Keratinocyte (primary cell): Measurements from ENCODE around the gene TNFRSF25. TPM values are rescaled to one million over a fixed set of nuclear protein-coding genes. Genes with fewer than 3 reads are reported as not detected.

ENCODE experiments used
- DNase-seq: peaks from one replicate; pipeline ENCODE4 v3.0.0-alpha.2; 2011; ENCODE audit warnings: low read depth, missing footprints, low spot score
- FAIRE-seq: peaks from 2 replicates; lab custom pipeline; 2011; peaks lifted over from hg19 to GRCh38; lab: Jason Lieb, UNC
- H2AFZ ChIP-seq: 2 replicates; pipeline ENCODE4 v1.6.0; 2012; ENCODE audit warnings: low read length, control low read depth, inconsistent platforms; ENCODE audit not compliant: control insufficient read depth
- H3K27ac ChIP-seq: 2 replicates; pipeline ENCODE4 v1.5.1; 2011; ENCODE audit warnings: low read length; ENCODE audit not compliant: control insufficient read depth, insufficient read depth
- H3K27me3 ChIP-seq: 3 replicates; pipeline ENCODE4 v1.6.0; 2011; ENCODE audit warnings: low read length; ENCODE audit not compliant: control insufficient read depth, insufficient read depth; ENCODE audit errors: extremely low read depth
- H3K36me3 ChIP-seq, 2 experiments: 2 replicates in 1 of 2; 3 replicates in 1 of 2; pipeline ENCODE4 v1.5.1; 2011; ENCODE audit warnings: low read length in 2 of 2, mild to moderate bottlenecking in 1 of 2; ENCODE audit not compliant: control insufficient read depth in 2 of 2, insufficient read depth in 2 of 2; ENCODE audit errors: extremely low read depth in 1 of 2
- H3K4me1 ChIP-seq: 3 replicates; pipeline ENCODE4 v1.5.1; 2011; ENCODE audit warnings: low read length; ENCODE audit not compliant: control insufficient read depth, insufficient read depth; ENCODE audit errors: extremely low read depth
- H3K4me2 ChIP-seq: 3 replicates; pipeline ENCODE4 v1.6.0; 2011; ENCODE audit warnings: low read depth, low read length; ENCODE audit not compliant: control insufficient read depth, insufficient read depth; ENCODE audit errors: extremely low read depth
- H3K4me3 ChIP-seq, 3 experiments: fragments of 200-600 bp in 1 of 3; sonication (generic) in 1 of 3; 2 replicates in 2 of 3; 3 replicates in 1 of 3; pipeline ENCODE4 v1.5.1; 2011 to 2016; ENCODE audit warnings: low read length in 3 of 3, mild to moderate bottlenecking in 3 of 3, control low read depth in 2 of 3, inconsistent platforms in 1 of 3, low read depth in 1 of 3, mixed read lengths in 1 of 3, mixed run types in 1 of 3, moderate library complexity in 1 of 3; ENCODE audit not compliant: control insufficient read depth in 2 of 3, insufficient read depth in 2 of 3; ENCODE audit errors: extremely low read depth in 1 of 3
- H3K79me2 ChIP-seq: 2 replicates; pipeline ENCODE4 v1.6.0; 2012; ENCODE audit warnings: low read length; ENCODE audit not compliant: control insufficient read depth, insufficient read depth
- H3K9ac ChIP-seq: 3 replicates; pipeline ENCODE4 v1.6.0; 2011; ENCODE audit warnings: low read length; ENCODE audit not compliant: control insufficient read depth, insufficient read depth; ENCODE audit errors: extremely low read depth
- H3K9me1 ChIP-seq: 3 replicates; pipeline ENCODE4 v1.6.0; 2011; ENCODE audit warnings: low read length; ENCODE audit not compliant: control insufficient read depth, insufficient read depth; ENCODE audit errors: extremely low read depth
- H3K9me3 ChIP-seq: 2 replicates; pipeline ENCODE4 v1.5.1; 2012; ENCODE audit warnings: low read depth, low read length; ENCODE audit not compliant: control insufficient read depth
- H4K20me1 ChIP-seq: 3 replicates; pipeline ENCODE4 v1.6.0; 2011; ENCODE audit warnings: low read length; ENCODE audit not compliant: control insufficient read depth, insufficient read depth; ENCODE audit errors: extremely low read depth
- EZH2 ChIP-seq: IDR thresholded peaks from one replicate; pipeline ENCODE4 v1.6.1; 2012; ENCODE audit warnings: inconsistent platforms, mild to moderate bottlenecking, low read length, moderate library complexity
- dilution Hi-C: fragments of 300-500 bp; cut with MboI; formaldehyde crosslinking; loops from one replicate; pipeline ENCODE4 v1.7.0; 2020; ENCODE audit warnings: low sequenced_read_pairs; ENCODE audit not compliant: extremely low pct_ligation_motif_present
- polyA plus RNA-seq, 5 experiments: library from polyadenylated mRNA; depleted of rRNA in 3 of 5; stranded (reverse) in 3 of 5; stranded (forward) in 1 of 5; unstranded in 1 of 5; fragments of >200 nt; gene quantifications; 1 replicate in 1 of 5; 2 replicates in 3 of 5; 3 replicates in 1 of 5; pipeline versions ENCODE4 v1.2.1 to v1.2.3, GENCODE V29; 2011 to 2012; ENCODE audit warnings: missing spikeins in 2 of 5, low read depth in 1 of 5, low replicate concordance in 1 of 5
- TF ChIP-seq, protein P1 (sequence below), 3 experiments: IDR thresholded peaks in 1 of 3; conservative IDR thresholded peaks in 1 of 3; optimal IDR thresholded peaks in 1 of 3; 2 replicates in 2 of 3; 3 replicates in 1 of 3; pipeline versions ENCODE3 to v1.5.1; 2011; ENCODE audit warnings: low read length in 3 of 3, mild to moderate bottlenecking in 3 of 3, moderate library complexity in 2 of 3, control low read depth in 1 of 3, inconsistent platforms in 1 of 3; ENCODE audit not compliant: insufficient read depth in 2 of 3; ENCODE audit errors: extremely low read depth in 1 of 3

TNFRSF25 gene
- polyA plus RNA-seq, 1 donor (not counting 4 experiments of a cell fraction or from before 2014, with no cell fraction given): 12.4 TPM

DNA sequence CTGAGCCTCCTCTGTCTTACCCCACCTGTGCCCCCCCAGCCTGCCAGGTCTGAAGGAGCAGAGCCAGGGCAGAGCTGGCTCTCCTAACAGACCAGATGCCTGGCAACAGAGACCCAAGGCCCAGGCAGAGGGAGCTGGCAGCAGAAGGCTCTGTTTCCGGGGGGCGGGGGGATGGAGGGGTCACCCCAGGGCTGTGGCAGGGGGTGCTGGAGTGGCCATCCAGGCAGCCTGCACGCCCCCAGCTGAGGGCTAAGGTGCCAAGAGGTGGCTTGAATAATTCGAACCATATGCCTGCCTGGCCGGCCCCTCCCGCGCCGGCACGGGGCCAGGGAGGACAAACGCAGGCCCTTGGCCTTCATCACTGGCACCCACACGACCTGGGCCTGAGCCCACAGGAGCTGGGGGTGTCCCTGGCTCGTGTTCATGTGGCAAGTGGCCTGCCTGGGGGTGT is 41.5 kb upstream of the TNFRSF25 start:
- H3K79me2 ChIP-seq: no peaks in the 10 kb centered on the region
- H3K4me1 ChIP-seq: no peaks in the 10 kb centered on the region
- dilution Hi-C loops: no loop called here
- no peak overlapping the region for H3K4me3 ChIP-seq
- H3K9me1 ChIP-seq: no peaks in the 10 kb centered on the region
- H3K4me2 ChIP-seq: no peak overlapping the region
- H2AFZ ChIP-seq: no peak overlapping the region
- H3K36me3 ChIP-seq: no peaks in the 10 kb centered on the region
- no peaks in the 10 kb centered on the region for H4K20me1 ChIP-seq
- no peak overlapping the region for H3K9ac ChIP-seq
- no peak overlapping the region for H3K27ac ChIP-seq
- FAIRE-seq (no peak), DNase-seq (no peak)
- H3K9me3 ChIP-seq: no peaks in the 10 kb centered on the region
- TF ChIP-seq, protein P1, sequence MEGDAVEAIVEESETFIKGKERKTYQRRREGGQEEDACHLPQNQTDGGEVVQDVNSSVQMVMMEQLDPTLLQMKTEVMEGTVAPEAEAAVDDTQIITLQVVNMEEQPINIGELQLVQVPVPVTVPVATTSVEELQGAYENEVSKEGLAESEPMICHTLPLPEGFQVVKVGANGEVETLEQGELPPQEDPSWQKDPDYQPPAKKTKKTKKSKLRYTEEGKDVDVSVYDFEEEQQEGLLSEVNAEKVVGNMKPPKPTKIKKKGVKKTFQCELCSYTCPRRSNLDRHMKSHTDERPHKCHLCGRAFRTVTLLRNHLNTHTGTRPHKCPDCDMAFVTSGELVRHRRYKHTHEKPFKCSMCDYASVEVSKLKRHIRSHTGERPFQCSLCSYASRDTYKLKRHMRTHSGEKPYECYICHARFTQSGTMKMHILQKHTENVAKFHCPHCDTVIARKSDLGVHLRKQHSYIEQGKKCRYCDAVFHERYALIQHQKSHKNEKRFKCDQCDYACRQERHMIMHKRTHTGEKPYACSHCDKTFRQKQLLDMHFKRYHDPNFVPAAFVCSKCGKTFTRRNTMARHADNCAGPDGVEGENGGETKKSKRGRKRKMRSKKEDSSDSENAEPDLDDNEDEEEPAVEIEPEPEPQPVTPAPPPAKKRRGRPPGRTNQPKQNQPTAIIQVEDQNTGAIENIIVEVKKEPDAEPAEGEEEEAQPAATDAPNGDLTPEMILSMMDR (optimal IDR thresholded peaks at IDR 0.05 in 1 of 3, IDR thresholded peaks at IDR 0.05 in 1 of 3, conservative IDR thresholded peaks at IDR 0.05 in 1 of 3; ENCODE audit: extremely low read depth in 1 of 3, insufficient read depth in 2 of 3, low read length in 3 of 3): no peak
- no peak for TF ChIP-seq EZH2
- peaks cover 4% of the 10 kb centered on the region for H3K27me3 ChIP-seq

DNA sequence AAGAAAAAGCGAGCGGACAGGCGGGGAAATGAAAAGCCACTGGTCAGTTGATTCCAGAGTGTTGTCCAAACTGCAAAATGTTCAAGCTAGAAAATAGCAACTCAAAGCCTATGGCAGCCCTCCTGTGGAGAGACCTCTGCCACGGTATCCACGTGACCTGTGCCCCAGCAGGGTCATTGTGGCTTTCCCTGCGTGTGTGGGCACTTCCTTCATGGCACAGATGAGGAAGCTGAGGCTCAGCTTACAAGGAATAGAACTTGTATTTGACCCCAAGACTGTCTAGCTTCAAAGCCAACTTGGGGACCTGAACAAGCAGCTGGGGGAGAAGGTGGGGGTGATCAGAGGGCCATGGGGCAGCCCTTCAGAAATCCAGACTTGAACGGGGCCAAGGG is 41.1 kb upstream of the TNFRSF25 start:
- dilution Hi-C loops: no loop called here
- H3K9ac ChIP-seq: no peak overlapping the region
- H3K27me3 ChIP-seq: peaks cover 4% of the 10 kb centered on the region
- DNase-seq (no peak), FAIRE-seq (no peak)
- no peaks in the 10 kb centered on the region for H3K9me1 ChIP-seq
- H3K9me3 ChIP-seq: no peaks in the 10 kb centered on the region
- no peaks in the 10 kb centered on the region for H3K36me3 ChIP-seq
- no peak overlapping the region for H3K27ac ChIP-seq
- no peak overlapping the region for H3K4me2 ChIP-seq
- H4K20me1 ChIP-seq: no peaks in the 10 kb centered on the region
- TF ChIP-seq, protein P1 (optimal IDR thresholded peaks at IDR 0.05 in 1 of 3, IDR thresholded peaks at IDR 0.05 in 1 of 3, conservative IDR thresholded peaks at IDR 0.05 in 1 of 3; ENCODE audit: extremely low read depth in 1 of 3, insufficient read depth in 2 of 3, low read length in 3 of 3): no peak
- no peak for TF ChIP-seq EZH2
- no peak overlapping the region for H3K4me3 ChIP-seq
- no peak overlapping the region for H2AFZ ChIP-seq
- no peaks in the 10 kb centered on the region for H3K79me2 ChIP-seq
- no peaks in the 10 kb centered on the region for H3K4me1 ChIP-seq
